Astrocyte (in vitro differentiated cells and primary cell): ENCODE results near the gene SLC27A2. TPM values are rescaled to one million over a fixed set of nuclear protein-coding genes. Genes with fewer than 3 reads are reported as not detected.

Experiments
- DNase-seq: peaks from one replicate; pipeline ENCODE4 v3.0.0-alpha.2; 2010; ENCODE audit warnings: low read depth
- FAIRE-seq: peaks from 2 replicates; lab custom pipeline; 2011; peaks lifted over from hg19 to GRCh38; lab: Jason Lieb, UNC
- H2AFZ ChIP-seq: 2 replicates; pipeline ENCODE4 v1.6.0; 2012; ENCODE audit warnings: low read depth, low read length, inconsistent platforms
- H3K27ac ChIP-seq: 2 replicates; pipeline ENCODE4 v1.5.1; 2011; ENCODE audit warnings: low read depth, low read length, inconsistent platforms
- H3K27me3 ChIP-seq: 2 replicates; pipeline ENCODE4 v1.6.0; 2011; ENCODE audit warnings: low read length, inconsistent platforms; ENCODE audit not compliant: insufficient read depth
- H3K36me3 ChIP-seq: 2 replicates; pipeline ENCODE4 v1.5.1; 2011; ENCODE audit warnings: low read length, inconsistent platforms; ENCODE audit not compliant: insufficient read depth
- H3K4me1 ChIP-seq: 2 replicates; pipeline ENCODE4 v1.5.1; 2011; ENCODE audit warnings: low read length, inconsistent platforms; ENCODE audit not compliant: insufficient read depth
- H3K4me2 ChIP-seq: 2 replicates; pipeline ENCODE4 v1.6.0; 2012; ENCODE audit warnings: low read length, inconsistent platforms
- H3K4me3 ChIP-seq: 2 replicates; pipeline ENCODE4 v1.5.1; 2011; ENCODE audit warnings: low read depth, mild to moderate bottlenecking, low read length, inconsistent platforms; ENCODE audit not compliant: insufficient read depth
- H3K79me2 ChIP-seq: 2 replicates; pipeline ENCODE4 v1.6.0; 2012; ENCODE audit warnings: mild to moderate bottlenecking, low read length, inconsistent platforms; ENCODE audit not compliant: insufficient read depth
- H3K9ac ChIP-seq: 2 replicates; pipeline ENCODE4 v1.6.0; 2012; ENCODE audit warnings: mild to moderate bottlenecking, low read length, inconsistent platforms
- H3K9me3 ChIP-seq: 2 replicates; pipeline ENCODE4 v1.5.1; 2012; ENCODE audit warnings: low read depth, mild to moderate bottlenecking, low read length, inconsistent platforms; ENCODE audit not compliant: insufficient read depth
- H4K20me1 ChIP-seq: 2 replicates; pipeline ENCODE4 v1.6.0; 2012; ENCODE audit warnings: low read length, inconsistent platforms; ENCODE audit not compliant: insufficient read depth
- H3K27ac Mint-ChIP-seq: one replicate; pipeline ENCODE4 v1.8.0; 2021; ENCODE audit warnings: mild to moderate bottlenecking, mixed read lengths; ENCODE audit not compliant: unreplicated experiment
- H3K27me3 Mint-ChIP-seq: one replicate; pipeline ENCODE4 v1.8.0; 2021; ENCODE audit warnings: low read depth, mixed read lengths; ENCODE audit not compliant: unreplicated experiment
- H3K36me3 Mint-ChIP-seq: one replicate; pipeline ENCODE4 v1.8.0; 2021; ENCODE audit warnings: low read depth, mixed read lengths; ENCODE audit not compliant: unreplicated experiment
- H3K4me1 Mint-ChIP-seq: one replicate; pipeline ENCODE4 v1.8.0; 2021; ENCODE audit warnings: low read depth, mixed read lengths; ENCODE audit not compliant: unreplicated experiment
- H3K4me3 Mint-ChIP-seq: one replicate; pipeline ENCODE4 v1.8.0; 2021; ENCODE audit warnings: mild to moderate bottlenecking, moderate library complexity, mixed read lengths; ENCODE audit not compliant: unreplicated experiment
- H3K9me3 Mint-ChIP-seq: one replicate; pipeline ENCODE4 v1.8.0; 2021; ENCODE audit warnings: mild to moderate bottlenecking, mixed read lengths; ENCODE audit not compliant: unreplicated experiment
- CTCF ChIP-seq: IDR thresholded peaks from 2 replicates; pipeline ENCODE4 v1.5.1; 2011; ENCODE audit warnings: low read depth, mild to moderate bottlenecking, inconsistent platforms, low read length, moderate library complexity; ENCODE audit not compliant: insufficient read depth
- EZH2 ChIP-seq: IDR thresholded peaks from 2 replicates; pipeline ENCODE4 v1.6.1; 2012; ENCODE audit warnings: mild to moderate bottlenecking, low read length, inconsistent platforms; ENCODE audit not compliant: insufficient read depth
- total RNA-seq: library from RNA; stranded (reverse); gene quantifications from 2 replicates; pipeline ENCODE4 v1.2.1, GENCODE V29; 2021

SLC27A2 gene
- total RNA-seq, 1 donor from 2014 or later, result 0.82 TPM

- no peak overlapping the region for H3K27ac ChIP-seq
- H3K4me3 ChIP-seq, result no peak overlapping the region
- H3K9ac ChIP-seq, result no peak overlapping the region
- H3K36me3 ChIP-seq, result no peaks in the 10 kb centered on the region
- Mint-ChIP-seq H3K4me3 (no peak overlapping the region), H3K27ac (peak overlapping the region; percentile 45), H3K9me3 (no peaks in the 10 kb centered on the region), H3K27me3 (no peaks in the 10 kb centered on the region), H3K4me1 (peaks cover 8% of the 10 kb centered on the region), H3K36me3 (peaks cover 2% of the 10 kb centered on the region)
- no peaks in the 10 kb centered on the region for H3K9me3 ChIP-seq
- no peak overlapping the region for H3K4me2 ChIP-seq
- H3K79me2 ChIP-seq, result no peaks in the 10 kb centered on the region
- no peaks in the 10 kb centered on the region for H3K4me1 ChIP-seq
- no peak for TF ChIP-seq CTCF
- no peak for TF ChIP-seq EZH2
- no peaks in the 10 kb centered on the region for H4K20me1 ChIP-seq
- DNase-seq (no peak), FAIRE-seq (no peak)
- H3K27me3 ChIP-seq, result peaks cover 10% of the 10 kb centered on the region
- no peak overlapping the region for H2AFZ ChIP-seq
These were observed 66.0 kb downstream of the SLC27A2 start for GRCh38 chr15:50247819-50248655.

GRCh38 chr15:50248994-50249582 lies 67.1 kb downstream of the SLC27A2 start:
- H2AFZ ChIP-seq, result no peak overlapping the region
- FAIRE-seq, result no peak
- no peaks in the 10 kb centered on the region for H3K36me3 ChIP-seq
- no peaks in the 10 kb centered on the region for H3K36me3 Mint-ChIP-seq
- no peak overlapping the region for H3K27ac ChIP-seq
- no peak overlapping the region for H3K4me3 Mint-ChIP-seq
- H3K27ac Mint-ChIP-seq, result no peak overlapping the region
- H3K4me2 ChIP-seq, result no peak overlapping the region
- no peak overlapping the region for H3K4me3 ChIP-seq
- peaks cover 8% of the 10 kb centered on the region for H3K4me1 Mint-ChIP-seq
- peak; percentile 15 for DNase-seq
- no peaks in the 10 kb centered on the region for H3K79me2 ChIP-seq
- H3K4me1 ChIP-seq, result no peaks in the 10 kb centered on the region
- H3K9me3 ChIP-seq, result no peaks in the 10 kb centered on the region
- no peaks in the 10 kb centered on the region for H3K9me3 Mint-ChIP-seq
- H3K9ac ChIP-seq, result no peak overlapping the region
- H3K27me3 Mint-ChIP-seq, result peaks cover 3% of the 10 kb centered on the region
- peaks cover 10% of the 10 kb centered on the region for H3K27me3 ChIP-seq
- no peaks in the 10 kb centered on the region for H4K20me1 ChIP-seq
- TF ChIP-seq EZH2 (no peak), CTCF (no peak)

GRCh38 chr15:50249704-50250103 lies 67.7 kb downstream of the SLC27A2 start:
- H3K4me1 ChIP-seq, result no peaks in the 10 kb centered on the region
- H3K36me3 Mint-ChIP-seq, result no peaks in the 10 kb centered on the region
- TF ChIP-seq EZH2 (no peak), CTCF (no peak)
- H3K9me3 ChIP-seq, result no peaks in the 10 kb centered on the region
- H3K4me3 Mint-ChIP-seq, result no peak overlapping the region
- H3K27ac ChIP-seq, result no peak overlapping the region
- no peaks in the 10 kb centered on the region for H3K79me2 ChIP-seq
- H3K27me3 Mint-ChIP-seq, result peaks cover 7% of the 10 kb centered on the region
- H3K36me3 ChIP-seq, result no peaks in the 10 kb centered on the region
- no peak overlapping the region for H3K4me2 ChIP-seq
- no peaks in the 10 kb centered on the region for H4K20me1 ChIP-seq
- H3K4me3 ChIP-seq, result no peak overlapping the region
- FAIRE-seq (no peak), DNase-seq (no peak)
- no peak overlapping the region for H3K9ac ChIP-seq
- peaks cover 8% of the 10 kb centered on the region for H3K4me1 Mint-ChIP-seq
- no peaks in the 10 kb centered on the region for H3K9me3 Mint-ChIP-seq
- H2AFZ ChIP-seq, result no peak overlapping the region
- H3K27me3 ChIP-seq, result peaks cover 10% of the 10 kb centered on the region
- H3K27ac Mint-ChIP-seq, result no peak overlapping the region
